Measurements from ENCODE around the gene CEP97.
"Not testable (repeated sequence)": the region's sequence is repeated elsewhere in the genome, so short reads cannot be mapped to it uniquely, and the experiment has no call there.

CEP97 gene

DNA sequence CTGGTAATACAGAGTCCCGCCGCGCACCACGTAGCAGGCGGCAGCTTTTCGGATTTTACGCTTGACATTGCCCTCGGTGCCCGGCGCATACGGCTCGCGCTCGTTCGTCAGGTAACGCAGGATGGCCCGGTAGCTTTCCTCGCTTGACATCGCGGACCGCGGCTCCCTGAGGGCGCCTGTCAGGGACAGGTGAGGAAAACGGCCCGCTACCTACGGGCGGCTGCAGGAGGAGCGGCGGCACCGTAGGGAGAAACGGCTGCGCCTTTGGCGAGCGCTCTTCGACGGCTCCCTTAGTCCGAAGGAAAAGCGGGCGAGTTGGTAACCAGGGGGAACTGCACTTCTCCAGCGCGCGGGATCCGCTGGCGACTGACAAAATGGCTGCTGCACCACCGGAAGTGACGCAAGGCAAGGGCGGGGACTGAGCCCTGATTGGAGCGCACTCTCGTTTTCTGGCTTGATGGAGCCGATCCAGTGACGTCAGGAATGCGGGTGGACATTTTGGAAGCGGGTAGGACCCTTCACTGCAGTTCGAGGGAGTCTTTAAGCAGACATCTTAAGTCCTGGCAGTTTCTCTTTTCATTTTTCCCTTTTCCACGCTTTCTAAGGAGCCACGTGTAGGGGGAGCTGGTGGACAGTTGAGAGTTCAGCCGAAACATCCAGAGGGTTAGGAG lies 47.5 kb upstream of the CEP97 start, which contains the start of gene ZBTB11 (continued):
- peak; percentile 32; the same call in 1 of the 2 replicates for TF ChIP-seq ZNF394 (tag by site-specific recombination; IDR thresholded peaks at IDR 0.05; ENCODE audit: borderline replicate concordance)
- TF ChIP-seq ZNF239 (tag by site-specific recombination; IDR thresholded peaks at IDR 0.05), result no peak
- TF ChIP-seq, protein P1, sequence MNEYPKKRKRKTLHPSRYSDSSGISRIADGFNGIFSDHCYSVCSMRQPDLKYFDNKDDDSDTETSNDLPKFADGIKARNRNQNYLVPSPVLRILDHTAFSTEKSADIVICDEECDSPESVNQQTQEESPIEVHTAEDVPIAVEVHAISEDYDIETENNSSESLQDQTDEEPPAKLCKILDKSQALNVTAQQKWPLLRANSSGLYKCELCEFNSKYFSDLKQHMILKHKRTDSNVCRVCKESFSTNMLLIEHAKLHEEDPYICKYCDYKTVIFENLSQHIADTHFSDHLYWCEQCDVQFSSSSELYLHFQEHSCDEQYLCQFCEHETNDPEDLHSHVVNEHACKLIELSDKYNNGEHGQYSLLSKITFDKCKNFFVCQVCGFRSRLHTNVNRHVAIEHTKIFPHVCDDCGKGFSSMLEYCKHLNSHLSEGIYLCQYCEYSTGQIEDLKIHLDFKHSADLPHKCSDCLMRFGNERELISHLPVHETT (tag by site-specific recombination; IDR thresholded peaks at IDR 0.05), result peak; percentile 63; the same call in 1 of the 2 replicates
- no peak for TF ChIP-seq ZNF416 (tag by site-specific recombination; IDR thresholded peaks at IDR 0.05)
- peak; percentile 79 for TF ChIP-seq KLF16 (tag by site-specific recombination; IDR thresholded peaks at IDR 0.05)
- TF ChIP-seq ZNF629 (tag by site-specific recombination; IDR thresholded peaks at IDR 0.05), result peak; percentile 96

DNA sequence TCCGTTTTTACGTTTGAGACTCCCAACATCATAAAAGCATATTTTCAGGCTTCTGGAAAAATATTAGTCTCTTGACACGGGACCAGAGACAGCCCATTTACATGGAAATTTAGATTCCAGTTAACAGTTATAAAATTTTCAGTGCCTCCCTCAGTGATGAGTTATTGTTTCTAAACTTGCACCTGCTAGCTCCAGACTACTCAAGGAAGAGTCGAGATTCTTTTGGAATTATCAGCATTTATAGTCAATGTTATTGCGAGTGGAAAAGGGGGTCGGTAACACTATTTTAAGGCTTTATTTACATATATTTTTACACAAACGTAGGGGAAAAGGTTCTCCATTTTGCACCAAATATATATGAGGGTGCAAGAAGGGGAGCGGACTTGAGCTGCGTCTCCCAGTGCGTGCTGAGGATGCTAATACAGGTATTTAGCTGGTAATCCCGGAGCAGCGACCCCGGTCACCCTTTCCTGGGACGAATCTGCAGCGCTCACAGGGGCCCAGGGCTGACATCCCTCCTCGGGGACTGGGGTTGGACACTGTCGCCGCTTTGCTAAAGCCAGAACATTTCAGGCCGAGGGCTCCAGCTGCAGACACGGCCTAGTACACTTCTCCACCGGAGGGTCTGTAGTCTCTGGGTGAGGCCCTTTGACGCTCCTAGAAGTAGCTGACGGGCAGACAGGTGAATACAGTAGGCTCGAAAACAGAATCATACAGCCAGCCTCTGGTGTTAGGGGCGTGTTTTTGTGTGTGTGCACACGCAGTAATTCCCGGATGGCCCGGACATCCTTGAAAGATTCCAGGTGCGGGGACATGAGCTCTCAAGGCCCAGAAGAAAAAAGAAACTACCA lies 46.8 kb upstream of the CEP97 start:
- peaks cover 16 to 31% of the 10 kb centered on the region in 2 experiments for H3K36me3 ChIP-seq (ENCODE audit: control insufficient read depth in 2 of 2, insufficient read depth in 1 of 2, low read length in 2 of 2)

DNA sequence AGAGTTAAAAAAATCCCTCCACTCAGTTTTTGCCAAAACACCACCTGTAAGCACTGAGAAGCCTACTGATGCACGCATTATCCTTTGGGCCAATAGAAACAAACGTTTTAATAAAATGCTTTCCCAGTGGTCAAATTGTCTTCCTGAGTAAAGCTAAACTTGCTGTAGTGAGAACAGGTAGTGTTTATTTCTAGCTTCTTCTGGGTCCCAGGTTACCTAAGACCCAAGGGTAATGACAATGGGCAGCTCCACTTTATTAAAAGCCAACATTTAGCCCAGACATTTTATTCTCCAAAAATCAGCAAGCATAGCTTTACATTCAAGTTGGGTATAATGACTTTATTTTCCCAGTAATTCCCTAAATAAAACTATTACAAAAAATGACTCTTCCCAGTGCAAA lies 45.6 kb upstream of the CEP97 start:
- H3K4me1 ChIP-seq (ENCODE audit: control insufficient read depth, insufficient read depth, low read length); H3K4me3 ChIP-seq (ENCODE audit: low read depth, low read length); H3K27ac ChIP-seq (ENCODE audit: extremely low read depth, low read depth, low read length); H3K9me3 ChIP-seq (ENCODE audit: control insufficient read depth, insufficient read depth, low read depth, low read length); POLR2A ChIA-PET: not testable (repeated sequence)
- H3K36me3 ChIP-seq (ENCODE audit: control insufficient read depth in 2 of 2, insufficient read depth in 1 of 2, low read length in 2 of 2), result peaks cover 24 to 43% of the 10 kb centered on the region in 2 experiments
- CTCF ChIA-PET, result interaction anchor here (0.6 kb wide), 1 partner anchor 417 kb away, joined by 3 read pairs; no protein-coding TSS in a partner anchor

More for the DNA sequence above, 46.8 kb upstream of the CEP97 start:
- Histone ChIP-seq H3K4me1 (ENCODE audit: control insufficient read depth, insufficient read depth, low read length) (no peaks in the 10 kb centered on the region), H3K9me3 (ENCODE audit: control insufficient read depth, insufficient read depth, low read depth, low read length) (no peaks in the 10 kb centered on the region), H3K27ac (ENCODE audit: extremely low read depth, low read depth, low read length) (peak overlapping the region; percentile 13; the same call in 1 of the 2 replicates), H3K4me3 (ENCODE audit: low read depth, low read length) (peak overlapping the region; percentile 28)
- CTCF ChIA-PET, result interaction anchor here (0.5 to 1.2 kb wide), 4 partner anchors 9 to 331 kb away, joined by 3 to 4 read pairs (median 4); partner anchors contain the start of gene RPL24
- POLR2A ChIA-PET, result interaction anchor here (0.8 to 3.6 kb wide), 7 partner anchors 9 to 104 kb away, joined by 3 to 65 read pairs (median 5); partner anchors contain the start of genes CEP97, PCNP and RPL24
- TF ChIP-seq, protein P2, sequence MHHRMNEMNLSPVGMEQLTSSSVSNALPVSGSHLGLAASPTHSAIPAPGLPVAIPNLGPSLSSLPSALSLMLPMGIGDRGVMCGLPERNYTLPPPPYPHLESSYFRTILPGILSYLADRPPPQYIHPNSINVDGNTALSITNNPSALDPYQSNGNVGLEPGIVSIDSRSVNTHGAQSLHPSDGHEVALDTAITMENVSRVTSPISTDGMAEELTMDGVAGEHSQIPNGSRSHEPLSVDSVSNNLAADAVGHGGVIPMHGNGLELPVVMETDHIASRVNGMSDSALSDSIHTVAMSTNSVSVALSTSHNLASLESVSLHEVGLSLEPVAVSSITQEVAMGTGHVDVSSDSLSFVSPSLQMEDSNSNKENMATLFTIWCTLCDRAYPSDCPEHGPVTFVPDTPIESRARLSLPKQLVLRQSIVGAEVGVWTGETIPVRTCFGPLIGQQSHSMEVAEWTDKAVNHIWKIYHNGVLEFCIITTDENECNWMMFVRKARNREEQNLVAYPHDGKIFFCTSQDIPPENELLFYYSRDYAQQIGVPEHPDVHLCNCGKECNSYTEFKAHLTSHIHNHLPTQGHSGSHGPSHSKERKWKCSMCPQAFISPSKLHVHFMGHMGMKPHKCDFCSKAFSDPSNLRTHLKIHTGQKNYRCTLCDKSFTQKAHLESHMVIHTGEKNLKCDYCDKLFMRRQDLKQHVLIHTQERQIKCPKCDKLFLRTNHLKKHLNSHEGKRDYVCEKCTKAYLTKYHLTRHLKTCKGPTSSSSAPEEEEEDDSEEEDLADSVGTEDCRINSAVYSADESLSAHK (tag by site-specific recombination; IDR thresholded peaks at IDR 0.05), result 0 out of 2 replicates have a peak, but pooled peaks have one; percentile 17
- TF ChIP-seq ZNF600 (tag by site-specific recombination; IDR thresholded peaks at IDR 0.05), result no peak

DNA sequence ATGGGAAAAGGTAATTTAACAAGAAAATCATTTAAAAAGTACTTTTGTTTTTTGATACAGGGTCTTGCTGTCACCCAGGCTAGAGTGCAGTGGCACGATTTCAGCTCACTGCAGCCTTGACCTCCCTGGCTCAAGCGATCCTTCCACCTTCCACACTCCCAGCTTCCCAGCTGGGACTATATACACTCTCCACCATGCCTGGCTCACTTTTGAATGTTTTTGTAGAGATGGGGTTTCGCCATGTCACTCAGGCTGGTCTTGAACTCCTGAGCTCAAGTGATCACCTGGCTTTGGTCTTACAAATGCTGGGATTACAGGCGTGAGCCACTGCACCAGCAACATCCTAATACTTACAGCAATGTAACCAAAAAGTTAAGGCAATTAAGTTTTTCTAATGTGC lies 43.9 kb upstream of the CEP97 start:
- POLR2A ChIA-PET, result interaction anchor here (0.5 to 1.0 kb wide), 2 partner anchors 107 to 1692 kb away, joined by 4 to 8 read pairs; no protein-coding TSS in a partner anchor
- CTCF ChIA-PET, result no interaction called here
- Histone ChIP-seq H3K27ac (ENCODE audit: extremely low read depth, low read depth, low read length) (no peak overlapping the region), H3K4me1 (ENCODE audit: control insufficient read depth, insufficient read depth, low read length) (no peaks in the 10 kb centered on the region), H3K9me3 (ENCODE audit: control insufficient read depth, insufficient read depth, low read depth, low read length) (no peaks in the 10 kb centered on the region), H3K36me3 (ENCODE audit: control insufficient read depth in 2 of 2, insufficient read depth in 1 of 2, low read length in 2 of 2) (peaks cover 37 to 59% of the 10 kb centered on the region in 2 experiments), H3K4me3 (ENCODE audit: low read depth, low read length) (no peak overlapping the region)
- no peak for TF ChIP-seq ZNF155 (tag by site-specific recombination; IDR thresholded peaks at IDR 0.05)
- TF ChIP-seq GLI4 (tag by site-specific recombination; IDR thresholded peaks at IDR 0.05), result no peak
- no peak for TF ChIP-seq SP3 (tag by site-specific recombination; IDR thresholded peaks at IDR 0.05)
- TF ChIP-seq ZNF777 (tag by site-specific recombination; IDR thresholded peaks at IDR 0.05; ENCODE audit: borderline replicate concordance), result no peak
- no peak for TF ChIP-seq ZFP3 (tag by site-specific recombination; IDR thresholded peaks at IDR 0.05; ENCODE audit: low read depth)
- no peak for TF ChIP-seq ZNF530 (tag by site-specific recombination; IDR thresholded peaks at IDR 0.05; ENCODE audit: low read depth)
- TF ChIP-seq, protein P3, sequence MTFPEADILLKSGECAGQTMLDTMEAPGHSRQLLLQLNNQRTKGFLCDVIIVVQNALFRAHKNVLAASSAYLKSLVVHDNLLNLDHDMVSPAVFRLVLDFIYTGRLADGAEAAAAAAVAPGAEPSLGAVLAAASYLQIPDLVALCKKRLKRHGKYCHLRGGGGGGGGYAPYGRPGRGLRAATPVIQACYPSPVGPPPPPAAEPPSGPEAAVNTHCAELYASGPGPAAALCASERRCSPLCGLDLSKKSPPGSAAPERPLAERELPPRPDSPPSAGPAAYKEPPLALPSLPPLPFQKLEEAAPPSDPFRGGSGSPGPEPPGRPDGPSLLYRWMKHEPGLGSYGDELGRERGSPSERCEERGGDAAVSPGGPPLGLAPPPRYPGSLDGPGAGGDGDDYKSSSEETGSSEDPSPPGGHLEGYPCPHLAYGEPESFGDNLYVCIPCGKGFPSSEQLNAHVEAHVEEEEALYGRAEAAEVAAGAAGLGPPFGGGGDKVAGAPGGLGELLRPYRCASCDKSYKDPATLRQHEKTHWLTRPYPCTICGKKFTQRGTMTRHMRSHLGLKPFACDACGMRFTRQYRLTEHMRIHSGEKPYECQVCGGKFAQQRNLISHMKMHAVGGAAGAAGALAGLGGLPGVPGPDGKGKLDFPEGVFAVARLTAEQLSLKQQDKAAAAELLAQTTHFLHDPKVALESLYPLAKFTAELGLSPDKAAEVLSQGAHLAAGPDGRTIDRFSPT (tag by site-specific recombination; IDR thresholded peaks at IDR 0.05), result no peak
- no peak for TF ChIP-seq ZEB2 (tag by site-specific recombination; IDR thresholded peaks at IDR 0.05)
- TF ChIP-seq ZNF529 (tag by site-specific recombination; IDR thresholded peaks at IDR 0.05; ENCODE audit: insufficient replicate concordance), result no peak
- no peak for TF ChIP-seq ZNF239 (tag by site-specific recombination; IDR thresholded peaks at IDR 0.05)
- TF ChIP-seq GLIS1 (tag by site-specific recombination; IDR thresholded peaks at IDR 0.05), result no peak
- no peak for TF ChIP-seq ZNF354C (tag by site-specific recombination; IDR thresholded peaks at IDR 0.05; ENCODE audit: borderline replicate concordance, low read depth)
- no peak for TF ChIP-seq SETDB1 (IDR thresholded peaks at IDR 0.05; ENCODE audit: insufficient read length, low read length)
- TF ChIP-seq ZNF221 (tag by site-specific recombination; IDR thresholded peaks at IDR 0.05; ENCODE audit: borderline replicate concordance), result no peak

Data from HEK293 (cell line).